NT2/D1 (cell line): ENCODE results near the gene TCP11.
A peak's percentile ranks its signal among the peaks of the same experiment; 100 is the strongest.

Source experiments
- DNase-seq: peaks from one replicate; pipeline ENCODE4 v3.0.0-alpha.2; 2011; ENCODE audit warnings: low read depth, low spot score
- H3K27me3 ChIP-seq: 2 replicates; pipeline ENCODE4 v1.6.0; 2011; ENCODE audit warnings: mild to moderate bottlenecking; ENCODE audit not compliant: insufficient read length, insufficient read depth
- H3K36me3 ChIP-seq: 2 replicates; pipeline ENCODE4 v1.6.1; 2011; ENCODE audit warnings: mild to moderate bottlenecking, low read length, mixed read lengths; ENCODE audit not compliant: insufficient read depth, insufficient read length
- H3K4me1 ChIP-seq: 2 replicates; pipeline ENCODE4 v1.5.1; 2011; ENCODE audit not compliant: insufficient read depth, insufficient read length
- H3K4me3 ChIP-seq: 2 replicates; pipeline ENCODE4 v1.5.1; 2011; ENCODE audit warnings: low read depth; ENCODE audit not compliant: insufficient read length
- H3K9ac ChIP-seq: 2 replicates; pipeline ENCODE4 v1.6.0; 2011; ENCODE audit warnings: low read depth; ENCODE audit not compliant: insufficient read length
- H3K9me3 ChIP-seq: 2 replicates; pipeline ENCODE4 v1.5.1; 2011; ENCODE audit warnings: mild to moderate bottlenecking, low read length; ENCODE audit not compliant: insufficient read depth
- SUZ12 ChIP-seq: IDR thresholded peaks from 2 replicates; pipeline ENCODE4 v1.6.1; 2011; ENCODE audit not compliant: insufficient read length, insufficient read depth; ENCODE audit errors: extremely low read depth
- YY1 ChIP-seq: IDR thresholded peaks from 2 replicates; pipeline ENCODE4 v1.6.1; 2011; ENCODE audit not compliant: insufficient read length, insufficient read depth
- ZNF274 ChIP-seq: IDR thresholded peaks from 2 replicates; pipeline ENCODE4 v1.6.1; 2011; ENCODE audit warnings: mild to moderate bottlenecking, low read depth, low read length

The TCP11 gene

GRCh38 chr6:35082733-35083403 is 58.3 kb downstream of the TCP11 start:
- peaks cover 19% of the 10 kb centered on the region for H3K4me1 ChIP-seq
- TF ChIP-seq YY1 = no peak
- no peak for TF ChIP-seq SUZ12
- no peak for TF ChIP-seq ZNF274
- DNase-seq = no peak
- no peak overlapping the region for H3K9ac ChIP-seq
- H3K27me3 ChIP-seq = no peaks in the 10 kb centered on the region
- H3K9me3 ChIP-seq = no peaks in the 10 kb centered on the region
- no peak overlapping the region for H3K4me3 ChIP-seq
- peaks cover 69% of the 10 kb centered on the region for H3K36me3 ChIP-seq

GRCh38 chr6:35082046-35082732 is 59.0 kb downstream of the TCP11 start:
- Histone ChIP-seq H3K9me3 (no peaks in the 10 kb centered on the region), H3K27me3 (no peaks in the 10 kb centered on the region), H3K4me3 (no peak overlapping the region), H3K9ac (no peak overlapping the region), H3K4me1 (peaks cover 19% of the 10 kb centered on the region), H3K36me3 (peaks cover 62% of the 10 kb centered on the region)
- no peak for DNase-seq
- TF ChIP-seq ZNF274 = no peak
- TF ChIP-seq SUZ12 = no peak

- Histone ChIP-seq H3K36me3 (peaks cover 55% of the 10 kb centered on the region), H3K4me3 (no peak overlapping the region), H3K27me3 (no peaks in the 10 kb centered on the region), H3K9me3 (no peaks in the 10 kb centered on the region), H3K9ac (peak overlapping the region; percentile 4), H3K4me1 (peaks cover 19% of the 10 kb centered on the region)
- TF ChIP-seq ZNF274 (no peak), YY1 (no peak), SUZ12 (no peak)
- DNase-seq = no peak
Measured at GRCh38 chr6:35081426-35081851, 59.7 kb downstream of the TCP11 start.

GRCh38 chr6:35080821-35081425 is 60.2 kb downstream of the TCP11 start:
- peak overlapping the region; percentile 4 for H3K9ac ChIP-seq
- no peak for DNase-seq
- peaks cover 19% of the 10 kb centered on the region for H3K4me1 ChIP-seq
- no peak overlapping the region for H3K4me3 ChIP-seq
- H3K9me3 ChIP-seq = no peaks in the 10 kb centered on the region
- peaks cover 50% of the 10 kb centered on the region for H3K36me3 ChIP-seq
- TF ChIP-seq YY1 = no peak
- TF ChIP-seq SUZ12 = no peak
- no peak for TF ChIP-seq ZNF274
- H3K27me3 ChIP-seq = no peaks in the 10 kb centered on the region

GRCh38 chr6:35080016-35080680 is 61.0 kb downstream of the TCP11 start:
- peaks cover 19% of the 10 kb centered on the region for H3K4me1 ChIP-seq
- no peak overlapping the region for H3K9ac ChIP-seq
- no peaks in the 10 kb centered on the region for H3K27me3 ChIP-seq
- no peak overlapping the region for H3K4me3 ChIP-seq
- TF ChIP-seq SUZ12 (no peak), ZNF274 (no peak), YY1 (no peak)
- H3K9me3 ChIP-seq = no peaks in the 10 kb centered on the region
- DNase-seq = no peak
- H3K36me3 ChIP-seq = peaks cover 49% of the 10 kb centered on the region

GRCh38 chr6:35079311-35080000 is 61.7 kb downstream of the TCP11 start:
- Histone ChIP-seq H3K9me3 (no peaks in the 10 kb centered on the region), H3K4me1 (peaks cover 19% of the 10 kb centered on the region), H3K27me3 (no peaks in the 10 kb centered on the region), H3K4me3 (no peak overlapping the region), H3K9ac (no peak overlapping the region), H3K36me3 (peaks cover 47% of the 10 kb centered on the region)
- no peak for DNase-seq
- TF ChIP-seq YY1 (no peak), ZNF274 (no peak), SUZ12 (no peak)

GRCh38 chr6:35078896-35079295 is 62.2 kb downstream of the TCP11 start:
- no peaks in the 10 kb centered on the region for H3K27me3 ChIP-seq
- H3K4me1 ChIP-seq = peaks cover 19% of the 10 kb centered on the region
- DNase-seq = no peak
- H3K9me3 ChIP-seq = no peaks in the 10 kb centered on the region
- TF ChIP-seq YY1 (no peak), ZNF274 (no peak), SUZ12 (no peak)
- no peak overlapping the region for H3K4me3 ChIP-seq
- H3K36me3 ChIP-seq = peaks cover 46% of the 10 kb centered on the region
- no peak overlapping the region for H3K9ac ChIP-seq
